Measurements from ENCODE around the gene RARB. TPM values are rescaled to one million over a fixed set of nuclear protein-coding genes. Genes with fewer than 3 reads are reported as not detected.

Gene RARB
- total RNA-seq, 4 donors from 2014 or later: 2.6 to 11.2 (median 3.4) TPM

DNA sequence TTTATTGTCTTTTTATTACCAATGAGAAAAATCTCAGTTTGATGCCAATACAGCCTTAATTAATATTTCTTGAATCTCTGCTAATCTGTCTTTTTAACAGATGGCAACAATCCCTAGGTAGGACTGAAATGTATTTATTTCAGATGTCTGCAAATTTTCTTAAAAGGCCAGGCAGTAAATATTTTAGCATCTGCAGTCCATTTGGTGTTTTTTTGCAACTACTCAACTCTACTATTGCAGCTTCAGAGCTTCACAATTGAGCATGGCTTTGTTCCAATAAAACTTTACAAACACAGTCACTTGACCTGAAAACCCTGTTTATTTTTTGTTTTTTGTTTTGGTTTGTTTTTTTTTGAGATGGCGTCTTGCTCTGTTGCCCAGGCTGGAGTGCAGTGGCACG lies 82.7 kb downstream of the RARB start:
- TF ChIP-seq CTCF (IDR thresholded peaks at IDR 0.05): no peak
- no peak for ATAC-seq (ENCODE audit: low FRiP score)
- no peak for DNase-seq (ENCODE audit: low spot score)

- ATAC-seq (ENCODE audit: low FRiP score): no peak
- no peak for DNase-seq (ENCODE audit: low spot score)
Observed at GRCh38 chr3:25511972-25512721, 84.1 kb downstream of the RARB start.

GRCh38 chr3:25513642-25514266 lies 85.7 kb downstream of the RARB start:
- no peak for TF ChIP-seq CTCF (IDR thresholded peaks at IDR 0.05)
- DNase-seq (ENCODE audit: low spot score) (no peak), ATAC-seq (ENCODE audit: low FRiP score) (no peak)

More at GRCh38 chr3:25511972-25512721, 84.1 kb downstream of the RARB start:
- no peak for TF ChIP-seq CTCF (IDR thresholded peaks at IDR 0.05)

DNA sequence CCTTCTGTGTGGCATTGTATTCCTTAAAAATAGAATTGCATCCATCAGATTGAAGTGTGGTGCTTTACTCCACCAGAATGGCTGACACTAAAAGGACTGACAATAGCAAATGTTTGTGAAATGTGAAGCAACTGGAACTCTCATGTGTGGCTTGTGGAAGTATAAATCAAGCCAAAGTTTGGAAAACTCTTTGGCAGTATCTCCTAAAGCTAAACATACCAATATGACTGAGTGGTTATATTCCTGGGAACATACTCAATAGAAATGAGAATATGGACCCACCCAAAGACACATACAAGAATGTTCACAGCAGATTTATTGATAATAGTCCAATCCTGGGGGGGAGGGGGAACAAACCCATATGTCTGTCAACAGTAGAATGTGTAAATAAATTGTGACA lies 87.1 kb downstream of the RARB start:
- no peak for DNase-seq (ENCODE audit: low spot score)
- no peak for ATAC-seq (ENCODE audit: low FRiP score)
- TF ChIP-seq CTCF (IDR thresholded peaks at IDR 0.05): no peak

DNA sequence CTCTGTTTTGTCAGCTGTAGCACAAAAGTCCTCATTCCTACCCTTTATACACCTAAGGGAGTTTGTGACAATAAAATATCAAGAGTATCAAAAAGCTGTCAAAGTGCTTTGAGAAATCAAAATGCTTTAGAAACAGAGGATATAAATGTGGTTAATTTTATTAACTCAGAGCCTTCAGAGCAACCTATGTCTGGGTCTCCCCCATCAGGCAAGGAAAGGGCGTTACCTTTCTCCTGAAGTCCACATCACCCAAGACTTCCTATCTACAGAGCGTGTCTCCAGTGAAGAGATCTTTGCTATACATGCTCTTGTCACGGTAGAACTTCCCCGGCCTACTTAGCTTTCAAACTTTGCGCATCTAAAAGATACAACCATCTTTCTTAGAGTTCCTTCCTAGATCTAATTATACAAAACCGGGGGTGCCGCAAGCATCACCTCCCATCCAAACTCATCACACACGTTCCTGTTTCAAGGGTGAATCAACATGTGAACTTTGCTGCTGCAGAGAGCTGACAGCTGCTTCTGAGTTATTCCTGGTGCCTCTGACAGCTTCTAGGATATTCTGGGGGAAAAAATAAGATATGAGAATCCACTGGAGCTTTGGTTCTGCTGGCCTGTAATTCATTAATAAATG lies 93.0 kb downstream of the RARB start:
- no peak for ATAC-seq (ENCODE audit: low FRiP score)
- DNase-seq (ENCODE audit: low spot score): no peak
- no peak for TF ChIP-seq CTCF (IDR thresholded peaks at IDR 0.05)

DNA sequence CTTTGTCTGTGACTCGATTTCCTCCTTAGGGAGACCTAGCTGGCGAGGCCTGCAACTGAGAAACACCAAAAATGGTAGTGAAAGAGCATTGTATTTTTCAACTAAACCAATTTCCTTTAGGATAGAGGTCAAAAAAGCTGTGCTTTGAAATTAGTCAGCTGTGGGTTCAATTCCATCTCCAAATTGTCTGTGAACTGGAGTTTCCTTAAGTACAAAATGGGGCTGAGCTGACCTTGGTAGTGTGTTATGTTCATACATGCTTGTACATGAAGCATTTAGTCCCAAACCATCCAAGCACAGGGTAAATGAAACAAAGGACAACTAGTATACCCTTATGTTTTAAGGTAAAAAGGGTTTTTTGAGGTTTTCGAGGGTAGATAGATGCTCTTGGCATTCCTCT lies 99.3 kb downstream of the RARB start:
- DNase-seq (ENCODE audit: low spot score) (no peak), ATAC-seq (ENCODE audit: low FRiP score) (no peak)
- TF ChIP-seq CTCF (IDR thresholded peaks at IDR 0.05): no peak
